Adipocyte (in vitro differentiated cells): ENCODE data around the gene ZFYVE28.
"Not testable (repeated sequence)": the region's sequence is repeated elsewhere in the genome, so short reads cannot be mapped to it uniquely, and the experiment has no call there.

Source experiments
- DNase-seq: peaks from one replicate; pipeline ENCODE4 v3.0.0-alpha.2; 2015; ENCODE audit warnings: low read depth
- H3K27me3 ChIP-seq: replicated peaks from 2 replicates; pipeline ENCODE4 v1.7.0; 2013; ENCODE audit warnings: mild to moderate bottlenecking, low read length, moderate library complexity; ENCODE audit not compliant: control insufficient read depth, insufficient read depth
- H3K36me3 ChIP-seq: 2 replicates; pipeline ENCODE4 v1.7.0; 2013; ENCODE audit warnings: low read length, mild to moderate bottlenecking, moderate library complexity; ENCODE audit not compliant: control insufficient read depth, insufficient read depth, severe bottlenecking
- H3K4me1 ChIP-seq: 2 replicates; pipeline ENCODE4 v1.7.0; 2013; ENCODE audit warnings: mild to moderate bottlenecking, low read length, moderate library complexity; ENCODE audit not compliant: control insufficient read depth, insufficient read depth
- H3K4me3 ChIP-seq: 2 replicates; pipeline ENCODE4 v1.7.0; 2013; ENCODE audit warnings: mild to moderate bottlenecking, low read length, moderate library complexity
- H3K9ac ChIP-seq: 2 replicates; pipeline ENCODE4 v1.7.0; 2013; ENCODE audit warnings: mild to moderate bottlenecking, low read length, moderate library complexity
- H3K9me3 ChIP-seq: 2 replicates; pipeline ENCODE4 v1.7.0; 2013; ENCODE audit warnings: mild to moderate bottlenecking, low read length, moderate library complexity; ENCODE audit not compliant: control insufficient read depth

ZFYVE28 gene

GRCh38 chr4:2417765-2418649 is at the start of gene ZFYVE28:
Gene ZFYVE28, minus strand, starts transcription at chr4:2418645. Its CDS starts 322 bp downstream, at chr4:2418323.
- Histone ChIP-seq H3K27me3 (peaks cover 40% of the 10 kb centered on the region), H3K9ac (peak within 1 kb of the TSS; percentile 39), H3K4me1 (peaks cover 17% of the 10 kb centered on the region), H3K9me3 (no peaks in the 10 kb centered on the region), H3K4me3 (peak within 1 kb of the TSS; percentile 85), H3K36me3 (no peaks in the 10 kb centered on the region)
- no peak for DNase-seq

GRCh38 chr4:2465544-2465943 is 47.1 kb upstream of the ZFYVE28 start:
- not testable (repeated sequence) for H3K4me3 ChIP-seq, H3K9ac ChIP-seq, H3K9me3 ChIP-seq, DNase-seq, H3K27me3 ChIP-seq, H3K36me3 ChIP-seq
- peaks cover 12% of the 10 kb centered on the region for H3K4me1 ChIP-seq

- DNase-seq = no peak
- Histone ChIP-seq H3K9me3 (no peaks in the 10 kb centered on the region), H3K36me3 (no peaks in the 10 kb centered on the region)
Observed at GRCh38 chr4:2465032-2465431, 46.6 kb upstream of the ZFYVE28 start.

DNA sequence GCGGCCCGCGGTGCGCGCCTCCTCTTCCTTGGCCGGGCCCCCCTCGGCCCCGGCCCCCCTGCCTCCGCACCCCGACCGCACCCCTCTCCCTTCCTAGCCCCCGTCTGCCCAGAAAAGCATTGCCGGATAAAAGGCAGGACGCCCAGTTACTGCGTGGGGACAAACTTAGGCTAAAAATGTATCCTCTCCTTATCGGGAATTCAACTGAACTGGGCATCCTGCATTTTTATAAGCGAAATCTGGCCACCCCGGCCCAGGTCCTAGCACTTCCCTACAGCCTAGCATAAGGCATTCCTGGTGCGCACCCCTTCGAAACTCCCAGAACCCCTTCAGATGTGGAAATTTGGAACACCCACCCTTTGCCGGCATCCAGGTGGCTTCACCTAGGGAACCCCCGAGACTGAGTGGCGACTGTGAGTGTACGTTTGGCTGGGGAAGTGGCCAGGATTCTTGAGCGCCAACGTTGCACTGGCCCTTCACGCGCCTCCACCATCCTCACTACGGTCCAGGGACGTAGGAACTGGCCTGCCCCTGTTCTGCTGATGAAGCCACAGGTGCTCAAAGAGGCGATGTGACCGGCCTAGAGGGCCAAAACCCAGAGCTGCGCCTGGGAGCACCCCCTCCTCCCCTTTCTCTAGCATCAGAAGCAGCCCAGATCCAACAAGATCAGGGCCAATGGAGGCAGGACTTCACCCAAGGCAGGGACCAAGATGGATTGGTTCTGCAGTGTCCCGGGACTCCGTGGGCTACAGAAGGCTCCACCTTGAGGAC is 44.7 kb upstream of the ZFYVE28 start:
- H3K36me3 ChIP-seq = no peaks in the 10 kb centered on the region
- H3K9ac ChIP-seq = peak overlapping the region; percentile 22
- H3K27me3 ChIP-seq = peaks cover 9% of the 10 kb centered on the region
- peak overlapping the region; percentile 68 for H3K4me3 ChIP-seq
- H3K4me1 ChIP-seq = peaks cover 5% of the 10 kb centered on the region
- no peaks in the 10 kb centered on the region for H3K9me3 ChIP-seq
- no peak for DNase-seq

More at GRCh38 chr4:2465032-2465431, 46.6 kb upstream of the ZFYVE28 start:
- H3K27me3 ChIP-seq = peaks cover 4% of the 10 kb centered on the region
- peaks cover 7% of the 10 kb centered on the region for H3K4me1 ChIP-seq
- no peak overlapping the region for H3K9ac ChIP-seq
- no peak overlapping the region for H3K4me3 ChIP-seq

DNA sequence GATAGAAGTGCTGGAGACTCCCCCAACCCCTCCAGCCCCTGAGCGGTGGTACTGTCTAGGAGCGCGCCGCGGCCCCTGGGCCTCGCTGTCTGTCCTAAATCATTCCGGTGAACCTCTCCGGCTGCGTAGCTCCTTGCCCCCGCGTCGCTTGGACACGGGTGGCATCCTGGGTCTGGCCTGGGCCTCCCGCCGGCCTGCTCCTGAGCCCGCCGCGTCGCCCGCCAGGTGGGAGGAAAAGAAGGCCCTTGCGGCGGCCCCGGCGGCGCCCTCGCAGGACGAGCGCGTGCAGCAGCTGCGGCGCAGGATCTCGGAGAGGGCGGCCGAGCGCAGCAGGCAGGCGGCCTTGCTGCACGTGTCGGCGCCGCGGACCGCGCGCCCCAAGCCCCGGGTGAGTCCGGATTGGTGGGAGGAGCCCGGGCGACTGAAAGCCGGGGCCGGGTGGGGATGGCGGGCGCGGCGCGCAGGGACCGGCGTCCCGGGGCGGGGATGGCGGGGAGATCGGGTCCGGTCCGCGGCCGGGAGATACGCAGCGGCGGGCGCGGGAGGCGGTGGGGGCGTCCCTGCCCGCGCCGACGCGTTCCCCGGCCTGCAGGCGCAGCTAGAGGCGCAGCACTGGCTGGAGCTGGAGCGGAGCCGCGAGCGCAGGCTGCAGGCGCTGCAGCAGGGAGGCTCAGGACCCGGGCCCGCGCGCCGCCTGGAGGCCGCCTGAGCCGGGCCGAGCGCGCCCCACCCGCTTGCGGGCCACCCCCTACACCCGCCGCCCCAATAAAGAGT is 44.0 kb upstream of the ZFYVE28 start:
- H3K4me1 ChIP-seq = no peaks in the 10 kb centered on the region

DNA sequence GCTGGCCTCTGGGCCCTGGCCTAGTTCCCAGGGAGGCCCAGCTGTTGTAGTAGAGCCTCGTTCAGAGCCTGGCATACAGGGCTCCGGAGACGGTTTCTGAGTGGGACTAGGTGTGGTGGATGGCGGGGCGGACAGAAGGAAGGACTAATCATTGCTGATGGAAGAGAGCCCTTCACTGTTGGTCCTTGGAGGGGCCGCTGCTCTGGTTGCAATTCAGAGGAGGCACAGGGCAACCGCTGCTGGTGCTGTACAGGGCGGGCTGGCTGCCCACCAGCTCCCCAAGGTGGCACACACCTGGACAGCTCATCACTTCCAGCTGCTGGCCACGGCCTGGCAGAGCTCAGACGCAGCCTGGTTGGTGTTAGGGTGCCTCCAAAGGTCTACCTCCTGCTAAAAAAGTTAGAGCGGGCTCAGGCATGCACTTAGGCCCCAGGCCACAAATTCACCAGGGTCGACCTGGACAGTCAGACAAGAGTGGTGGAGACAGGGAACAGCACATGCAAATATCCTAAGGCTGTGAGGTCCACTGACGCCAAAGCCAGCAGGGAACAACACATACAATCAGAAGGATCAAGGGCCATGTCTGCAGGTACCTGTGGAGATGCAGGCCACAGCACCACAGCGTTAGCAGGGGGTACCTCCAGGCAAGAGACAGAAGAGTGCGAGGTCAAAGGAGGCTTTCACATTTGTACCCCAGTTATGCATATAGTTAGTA is 43.0 kb upstream of the ZFYVE28 start:
- Histone ChIP-seq H3K36me3 (no peaks in the 10 kb centered on the region), H3K9ac (no peak overlapping the region), H3K4me1 (no peaks in the 10 kb centered on the region), H3K4me3 (no peak overlapping the region), H3K27me3 (peaks cover 9% of the 10 kb centered on the region), H3K9me3 (no peaks in the 10 kb centered on the region)
- DNase-seq = no peak

More for the DNA sequence above, 44.0 kb upstream of the ZFYVE28 start:
- peak; percentile 92 for DNase-seq
- Histone ChIP-seq H3K9ac (peak overlapping the region; percentile 70), H3K36me3 (no peaks in the 10 kb centered on the region), H3K4me3 (peak overlapping the region; percentile 68), H3K27me3 (peaks cover 9% of the 10 kb centered on the region), H3K9me3 (no peaks in the 10 kb centered on the region)

DNA sequence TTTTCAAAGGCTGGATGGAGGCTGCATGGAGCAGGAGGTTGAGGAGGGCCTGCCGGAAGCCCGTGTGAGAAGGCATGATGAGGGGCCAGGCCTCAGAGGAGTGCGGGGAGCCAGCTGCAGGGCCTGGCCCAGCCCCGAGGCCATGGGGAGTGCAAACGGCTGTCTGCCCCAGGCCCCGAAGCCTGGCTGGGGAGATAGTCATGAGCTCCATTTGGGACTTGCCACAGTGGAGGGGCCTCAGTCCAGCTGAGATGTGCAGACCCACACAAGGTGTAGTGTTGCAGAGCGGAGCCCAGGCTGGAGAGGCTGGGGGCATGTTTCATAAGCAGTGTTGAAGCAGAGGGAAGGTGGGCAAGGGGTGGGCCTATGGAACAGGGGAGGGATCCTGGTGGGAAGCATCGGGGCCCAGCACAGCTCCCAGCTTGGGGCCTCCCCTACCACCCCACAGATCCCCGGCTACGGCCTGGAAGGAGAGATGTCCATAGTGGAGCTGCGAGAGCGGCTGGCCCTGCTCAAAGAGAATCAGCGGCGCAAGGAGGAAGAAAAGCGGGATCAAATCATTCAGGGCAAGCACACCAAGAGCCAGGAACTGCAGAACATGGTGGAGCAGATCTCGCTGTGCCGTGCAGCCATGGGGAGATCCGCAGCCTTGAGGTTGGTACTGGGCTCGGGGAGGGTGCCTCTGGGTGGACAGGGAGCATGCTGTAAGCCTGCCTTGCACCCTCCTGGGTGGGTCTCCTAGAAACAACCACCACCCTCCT is 41.3 kb upstream of the ZFYVE28 start:
- Histone ChIP-seq H3K36me3 (no peaks in the 10 kb centered on the region), H3K9ac (no peak overlapping the region), H3K4me3 (no peak overlapping the region), H3K4me1 (no peaks in the 10 kb centered on the region), H3K9me3 (no peaks in the 10 kb centered on the region), H3K27me3 (peaks cover 9% of the 10 kb centered on the region)
- DNase-seq = no peak

GRCh38 chr4:2458546-2459491 is 40.4 kb upstream of the ZFYVE28 start:
- Histone ChIP-seq H3K9me3 (no peaks in the 10 kb centered on the region), H3K4me3 (no peak overlapping the region), H3K4me1 (no peaks in the 10 kb centered on the region), H3K27me3 (peaks cover 9% of the 10 kb centered on the region), H3K36me3 (no peaks in the 10 kb centered on the region), H3K9ac (no peak overlapping the region)
- no peak for DNase-seq

GRCh38 chr4:2457481-2458295 is 39.2 kb upstream of the ZFYVE28 start:
- H3K27me3 ChIP-seq = peaks cover 9% of the 10 kb centered on the region
- no peak for DNase-seq
- H3K36me3 ChIP-seq = no peaks in the 10 kb centered on the region

More at GRCh38 chr4:2457481-2458295, 39.2 kb upstream of the ZFYVE28 start:
- Histone ChIP-seq H3K4me3 (no peak overlapping the region), H3K9me3 (no peaks in the 10 kb centered on the region), H3K9ac (no peak overlapping the region), H3K4me1 (no peaks in the 10 kb centered on the region)
